HG03045 (cell line): ENCODE data around the gene RAX2.

Source experiments
- ATAC-seq: cut with Tn5 transposase; IDR thresholded peaks from one replicate; pipeline ENCODE4 v1.9.1; 2021; ENCODE audit warnings: mild to moderate bottlenecking, moderate library complexity; ENCODE audit not compliant: unreplicated experiment

The RAX2 gene

GRCh38 chr19:3801412-3802096 lies 29.5 kb upstream of the RAX2 start:
- ATAC-seq: no peak

GRCh38 chr19:3800996-3801395 lies 29.0 kb upstream of the RAX2 start:
- no peak for ATAC-seq

GRCh38 chr19:3798137-3798536 lies 26.1 kb upstream of the RAX2 start:
- no peak for ATAC-seq

GRCh38 chr19:3796358-3796757 lies 24.3 kb upstream of the RAX2 start:
- no peak for ATAC-seq

- no peak for ATAC-seq
Observed at GRCh38 chr19:3793799-3794198, 21.8 kb upstream of the RAX2 start.

GRCh38 chr19:3792114-3792513 lies 20.1 kb upstream of the RAX2 start:
- ATAC-seq: no peak

- no peak for ATAC-seq
Observed at GRCh38 chr19:3790941-3791340, 18.9 kb upstream of the RAX2 start.

GRCh38 chr19:3790209-3790734 lies 18.2 kb upstream of the RAX2 start:
- no peak for ATAC-seq

- ATAC-seq: no peak
Observed at GRCh38 chr19:3788996-3789778, 17.2 kb upstream of the RAX2 start.

- no peak for ATAC-seq
Observed at GRCh38 chr19:3785938-3786824, 14.2 kb upstream of the RAX2 start, which contains the start of gene MATK. Gene MATK, minus strand, starts transcription at chr19:3786381. Its CDS starts 1,246 bp downstream, at chr19:3785135.

GRCh38 chr19:3785451-3785937 lies 13.5 kb upstream of the RAX2 start:
- ATAC-seq: no peak

- ATAC-seq: no peak
Observed at GRCh38 chr19:3784607-3785450, 12.8 kb upstream of the RAX2 start.

- ATAC-seq: no peak
Observed at GRCh38 chr19:3783660-3784584, 11.9 kb upstream of the RAX2 start.

- ATAC-seq: no peak
Observed at GRCh38 chr19:3782903-3783302, 10.9 kb upstream of the RAX2 start.

GRCh38 chr19:3782330-3782729 lies 10.3 kb upstream of the RAX2 start:
- ATAC-seq: no peak

- ATAC-seq: no peak
Observed at GRCh38 chr19:3781603-3782002, 9.6 kb upstream of the RAX2 start.

GRCh38 chr19:3780786-3781304 lies 8.8 kb upstream of the RAX2 start:
- ATAC-seq: no peak

- ATAC-seq: no peak
Observed at GRCh38 chr19:3778899-3779723, 7.1 kb upstream of the RAX2 start.
